Urothelium cell line (cell line): ENCODE data around the gene SKP2.
A peak's percentile ranks its signal among the peaks of the same experiment; 100 is the strongest.
"Not testable (repeated sequence)": the region's sequence is repeated elsewhere in the genome, so short reads cannot be mapped to it uniquely, and the experiment has no call there.

Source experiments
- DNase-seq: peaks from one replicate; pipeline ENCODE4 v3.0.0; 2011; ENCODE audit warnings: low spot score, mixed read lengths
- FAIRE-seq: peaks from 2 replicates; lab custom pipeline; 2011; peaks lifted over from hg19 to GRCh38; lab: Jason Lieb, UNC

SKP2 gene

DNA sequence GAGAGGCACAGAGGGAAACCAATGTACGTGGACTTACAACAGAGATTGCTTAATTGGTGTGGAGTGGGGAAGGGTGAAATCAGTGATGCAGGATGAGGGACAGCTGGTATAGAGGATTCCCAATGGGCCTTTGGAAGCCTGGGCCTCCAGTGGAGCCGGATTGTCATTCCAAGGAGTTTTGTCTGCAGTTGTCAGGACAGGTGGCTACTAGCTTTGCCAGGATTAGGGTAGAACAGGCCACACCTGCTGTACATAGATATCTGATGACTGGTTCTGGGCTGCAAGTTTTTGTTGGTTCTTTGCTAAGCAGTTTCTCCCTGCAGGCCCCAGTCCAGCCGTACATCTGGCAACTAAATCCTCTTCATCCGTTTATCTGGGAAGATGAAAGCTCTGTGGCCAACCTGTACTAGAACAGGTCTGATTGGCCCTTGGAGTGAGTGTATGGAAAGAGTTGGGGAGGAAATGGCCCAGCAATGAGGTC is 4.2 kb downstream of the SKP2 start:
- DNase-seq (no peak), FAIRE-seq (no peak)

DNA sequence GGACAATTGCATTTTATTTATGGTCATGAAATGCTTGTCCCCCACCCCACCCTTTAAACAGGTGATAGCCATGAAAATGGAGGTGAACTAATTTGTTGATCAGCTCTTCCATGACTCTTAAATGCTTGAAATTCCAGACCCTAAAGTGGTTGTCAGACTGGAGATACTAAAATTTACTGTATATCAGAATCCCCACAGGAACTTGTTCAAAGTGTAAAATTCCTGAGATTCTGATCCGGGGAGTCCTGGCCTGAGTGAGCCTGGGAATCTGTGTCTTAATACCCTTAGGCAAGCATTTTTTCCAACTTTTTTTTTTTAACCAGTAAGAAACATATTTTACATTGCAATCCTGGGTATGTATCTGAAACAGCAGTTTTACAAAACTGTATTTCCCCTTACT is 4.7 kb downstream of the SKP2 start:
- no peak for DNase-seq
- no peak for FAIRE-seq

DNA sequence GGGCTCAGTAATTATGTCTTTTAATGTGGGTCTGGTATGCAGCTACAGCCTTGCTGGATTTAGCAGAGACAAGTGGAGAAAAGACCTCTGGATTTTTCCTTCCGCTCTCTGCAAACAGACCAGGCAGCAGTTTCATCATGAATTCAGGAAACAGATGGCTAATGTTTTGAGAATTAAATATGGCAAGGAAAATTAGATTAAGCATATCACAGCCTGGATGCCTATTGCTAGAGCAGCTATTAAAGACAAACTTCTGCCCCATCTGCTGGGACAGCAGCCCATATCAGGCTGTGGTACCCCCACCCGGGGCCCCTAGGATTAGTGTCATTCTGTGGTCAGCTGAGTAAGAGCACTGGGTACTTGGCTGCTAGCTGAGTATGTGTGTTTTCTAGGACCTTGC is 6.2 kb downstream of the SKP2 start:
- FAIRE-seq (no peak), DNase-seq (no peak)

DNA sequence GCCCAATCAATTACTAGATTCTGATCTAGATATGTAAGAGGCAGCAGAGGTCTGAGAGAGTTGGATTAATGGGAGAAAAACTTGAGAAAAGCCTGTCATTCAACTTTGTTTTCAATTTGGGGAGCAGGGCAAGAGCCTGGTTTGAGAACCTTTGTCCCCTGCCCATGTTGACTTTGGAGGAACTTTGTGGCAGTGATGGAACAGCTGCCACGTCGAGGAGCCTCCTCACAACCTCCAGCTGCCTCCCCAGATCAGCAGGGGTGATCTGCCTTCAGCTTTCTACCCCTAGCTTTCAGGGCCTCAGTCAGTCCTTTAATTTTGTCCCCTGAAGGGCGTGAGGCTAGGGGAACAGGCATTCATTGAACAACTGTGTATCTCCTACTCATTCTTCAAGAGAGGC is 8.7 kb downstream of the SKP2 start:
- DNase-seq (no peak), FAIRE-seq (no peak)

DNA sequence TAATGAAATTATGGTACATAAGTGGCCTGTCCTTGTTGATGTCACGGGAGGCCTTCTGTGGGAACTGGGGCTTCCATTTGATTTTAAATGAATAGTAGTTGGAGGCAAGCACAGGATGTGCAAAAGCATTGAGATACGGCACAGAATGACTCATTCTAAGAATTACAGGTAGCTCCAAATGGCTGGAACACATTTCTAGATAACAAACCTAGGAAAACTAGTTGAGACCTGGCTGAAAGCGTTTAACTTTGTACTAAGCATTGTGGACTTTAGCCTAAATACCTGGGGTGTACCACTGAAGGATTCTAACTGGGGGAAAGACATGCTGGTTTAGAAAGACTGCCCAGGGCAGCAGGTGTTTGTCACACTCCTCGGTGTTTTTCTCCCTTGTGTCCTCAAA is 9.4 kb downstream of the SKP2 start:
- no peak for FAIRE-seq
- no peak for DNase-seq

DNA sequence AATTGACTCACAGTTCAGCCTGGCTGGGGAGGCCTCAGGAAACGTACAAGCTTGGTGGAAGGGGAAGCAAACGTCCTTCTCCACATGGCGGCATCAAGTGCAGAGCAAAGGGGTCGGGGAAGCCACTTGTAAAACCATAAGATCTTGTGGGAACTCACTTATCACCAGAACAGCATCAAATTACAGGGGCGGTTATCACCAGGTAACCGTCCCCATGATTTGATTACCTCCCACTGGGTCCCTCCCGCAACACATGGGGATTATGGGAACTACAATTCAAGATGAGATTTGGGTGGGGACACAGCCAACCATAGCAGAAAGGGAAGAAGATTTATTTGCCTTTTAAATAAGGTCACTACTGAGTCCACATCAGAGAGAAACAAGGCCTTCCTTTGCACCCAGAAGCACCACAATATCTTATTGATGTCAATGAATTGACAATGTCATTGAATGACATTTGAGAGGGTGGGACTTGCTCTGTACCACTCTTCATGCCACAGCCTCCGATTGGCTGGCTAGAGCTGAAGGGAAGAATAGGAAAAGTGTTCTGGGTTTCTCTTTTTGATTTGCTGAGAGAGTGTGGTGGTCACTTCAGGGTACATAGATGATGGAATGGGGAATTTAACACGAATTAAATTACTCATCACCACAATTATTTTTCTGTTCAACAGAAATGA is 11.0 kb downstream of the SKP2 start:
- DNase-seq (no peak), FAIRE-seq (no peak)

DNA sequence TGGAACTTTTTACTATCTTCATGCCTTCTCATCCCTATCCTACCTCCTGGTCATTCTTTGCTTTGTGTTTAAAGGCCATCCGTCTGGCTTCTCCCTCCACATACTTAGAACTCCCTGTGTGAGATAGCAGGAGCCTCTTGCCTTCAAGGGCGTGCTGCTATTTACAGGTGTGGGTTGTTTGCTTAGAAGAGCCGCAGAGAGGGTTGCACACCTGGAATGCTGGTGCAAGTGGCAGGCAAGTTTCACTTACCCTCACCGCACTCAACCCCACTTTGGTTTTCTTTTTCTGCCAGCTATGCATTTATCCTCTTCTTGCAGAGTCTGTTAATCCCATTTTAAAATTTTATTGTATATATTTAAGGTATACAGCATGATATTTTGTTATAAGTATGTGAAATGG is 12.6 kb downstream of the SKP2 start:
- DNase-seq (no peak), FAIRE-seq (no peak)

DNA sequence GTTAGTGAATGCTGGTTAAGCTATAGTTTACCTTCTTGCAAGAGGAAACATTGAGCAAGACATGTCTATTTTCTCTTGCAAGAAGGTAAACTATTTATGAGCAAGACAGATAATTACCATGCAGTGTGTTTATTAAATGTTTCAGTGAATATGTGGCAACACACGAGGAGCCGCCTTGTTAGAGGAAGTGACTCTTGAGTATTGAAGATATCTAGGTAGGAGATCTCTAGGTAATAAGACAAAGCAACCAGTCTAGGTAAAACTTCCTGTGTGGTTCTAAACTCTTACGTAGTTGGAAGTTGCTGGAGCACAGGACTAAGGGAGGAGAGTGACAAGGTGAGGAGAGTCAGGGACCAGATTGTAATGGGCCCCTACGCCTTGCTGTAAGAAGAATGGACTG is 16.8 kb downstream of the SKP2 start:
- no peak for FAIRE-seq
- no peak for DNase-seq

DNA sequence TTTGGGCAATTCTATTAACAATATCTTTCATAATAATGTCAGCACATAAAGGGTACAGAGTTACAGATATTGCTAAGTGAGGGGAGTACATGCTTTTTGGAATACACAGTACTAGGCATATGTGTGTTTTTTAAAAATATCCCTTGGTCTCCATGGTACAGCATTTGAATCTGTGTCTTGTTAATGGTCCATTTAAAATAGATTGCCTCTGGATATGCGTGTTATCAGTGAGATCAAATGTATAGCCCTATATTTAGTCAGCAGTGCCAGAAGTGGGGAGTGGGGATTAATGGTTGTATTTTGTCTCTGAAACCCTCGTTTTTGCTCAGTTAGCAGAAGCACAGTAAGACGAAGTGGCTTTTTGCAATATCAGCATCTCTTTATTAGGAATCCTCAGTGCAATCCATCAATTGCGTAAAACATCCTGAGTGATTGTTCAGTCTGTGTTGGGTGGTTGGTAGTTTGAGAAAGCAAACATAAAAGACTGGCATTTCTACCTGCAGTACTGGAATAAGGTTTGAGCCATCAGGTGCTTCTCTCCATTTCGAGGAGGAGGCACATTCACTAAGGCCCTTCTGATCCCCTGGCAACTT is 19.0 kb downstream of the SKP2 start:
- FAIRE-seq, result no peak
- DNase-seq, result no peak

DNA sequence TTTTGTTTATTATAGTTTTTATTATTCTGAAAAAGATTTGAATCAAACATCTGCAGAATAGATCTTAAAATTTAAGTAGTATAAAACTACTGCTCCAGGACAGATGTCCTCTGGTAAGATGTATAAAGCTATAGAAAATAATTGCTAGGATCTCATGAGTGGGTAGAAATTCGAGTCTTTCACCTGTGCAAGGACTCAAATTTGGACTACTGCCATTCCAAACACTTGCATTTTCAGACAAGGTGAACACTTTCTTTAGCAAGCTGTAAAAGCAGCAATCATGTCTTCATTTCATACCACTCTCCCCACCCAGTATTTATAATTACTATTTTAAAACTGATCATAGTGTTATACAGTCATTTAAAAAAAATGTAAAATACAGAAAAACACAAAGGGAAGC is 20.7 kb downstream of the SKP2 start:
- DNase-seq (no peak), FAIRE-seq (no peak)

DNA sequence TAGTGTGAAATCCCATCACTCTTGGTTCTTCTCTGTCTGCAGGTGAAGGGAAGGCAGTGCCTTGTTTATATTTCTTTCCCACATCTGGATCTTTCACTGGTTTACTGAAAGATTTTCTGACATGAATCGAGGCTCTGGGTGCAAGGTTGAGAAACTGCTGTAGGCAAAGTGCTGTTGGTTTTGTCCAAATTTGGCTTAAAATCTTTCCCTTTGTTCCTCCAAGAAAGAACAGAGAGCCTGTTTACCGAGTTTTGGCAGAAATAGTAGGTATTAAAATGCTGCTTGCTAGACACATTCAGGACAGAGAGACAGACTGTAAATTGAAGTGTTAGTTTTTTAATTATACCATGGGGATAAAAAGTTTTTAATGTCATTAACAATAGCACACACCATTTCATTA is 21.5 kb downstream of the SKP2 start:
- no peak for FAIRE-seq
- DNase-seq, result no peak

DNA sequence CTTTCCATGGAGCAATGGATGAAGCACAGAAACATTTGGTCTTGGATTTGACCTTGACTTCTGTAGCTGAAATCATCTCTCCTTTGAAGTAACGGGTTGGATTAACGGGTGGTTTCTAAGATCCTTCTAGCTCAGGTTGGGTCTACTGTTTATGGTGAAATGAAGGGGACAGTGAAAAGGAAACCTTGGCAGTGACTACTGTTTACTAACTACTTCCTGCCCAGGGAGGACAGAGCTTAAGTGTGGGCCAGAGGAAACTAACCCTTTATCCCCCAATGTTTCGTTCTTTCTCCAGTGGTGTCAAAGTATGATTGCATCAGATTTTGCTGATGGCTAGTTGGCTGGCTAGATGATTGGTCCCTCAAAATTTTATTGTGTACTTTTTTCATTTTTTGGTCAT is 22.2 kb downstream of the SKP2 start:
- DNase-seq, result no peak
- FAIRE-seq, result no peak

DNA sequence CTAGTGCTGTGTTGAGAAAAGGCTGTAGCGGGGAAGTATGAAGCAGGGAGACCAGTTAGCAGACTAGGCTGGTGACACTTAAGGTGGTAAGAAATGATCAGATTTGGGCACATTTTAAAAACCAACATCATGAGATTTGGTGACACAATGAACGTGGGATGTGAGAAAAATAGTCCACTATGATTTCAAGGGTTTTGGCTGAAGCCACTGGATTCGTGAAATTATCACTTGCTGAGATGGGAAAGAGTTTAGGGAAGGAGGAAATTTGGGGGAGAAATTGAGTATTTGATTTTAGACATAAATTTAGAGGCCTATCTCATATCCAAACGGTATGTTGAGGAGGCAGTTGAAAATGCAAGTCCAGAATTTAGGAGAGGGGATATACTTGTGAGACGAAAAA is 23.1 kb downstream of the SKP2 start:
- DNase-seq (no peak), FAIRE-seq (no peak)

DNA sequence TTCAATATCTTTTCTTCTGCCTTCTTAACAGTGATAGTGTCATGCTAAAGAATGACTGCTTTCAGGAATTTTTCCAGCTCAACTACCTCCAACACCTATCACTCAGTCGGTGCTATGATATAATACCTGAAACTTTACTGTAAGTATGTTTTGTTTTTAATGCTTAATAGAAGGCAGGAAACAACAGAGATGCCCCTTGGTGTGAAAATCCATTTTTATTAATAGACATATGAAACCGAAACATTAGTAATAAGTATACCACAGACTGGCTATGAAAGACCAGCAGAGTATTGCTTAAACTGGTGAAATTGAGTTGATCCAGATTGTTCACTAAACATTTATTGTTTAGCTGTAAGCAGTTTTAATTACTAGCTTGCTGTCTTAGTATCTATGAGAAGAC is 25.2 kb downstream of the SKP2 start:
- no peak for DNase-seq

DNA sequence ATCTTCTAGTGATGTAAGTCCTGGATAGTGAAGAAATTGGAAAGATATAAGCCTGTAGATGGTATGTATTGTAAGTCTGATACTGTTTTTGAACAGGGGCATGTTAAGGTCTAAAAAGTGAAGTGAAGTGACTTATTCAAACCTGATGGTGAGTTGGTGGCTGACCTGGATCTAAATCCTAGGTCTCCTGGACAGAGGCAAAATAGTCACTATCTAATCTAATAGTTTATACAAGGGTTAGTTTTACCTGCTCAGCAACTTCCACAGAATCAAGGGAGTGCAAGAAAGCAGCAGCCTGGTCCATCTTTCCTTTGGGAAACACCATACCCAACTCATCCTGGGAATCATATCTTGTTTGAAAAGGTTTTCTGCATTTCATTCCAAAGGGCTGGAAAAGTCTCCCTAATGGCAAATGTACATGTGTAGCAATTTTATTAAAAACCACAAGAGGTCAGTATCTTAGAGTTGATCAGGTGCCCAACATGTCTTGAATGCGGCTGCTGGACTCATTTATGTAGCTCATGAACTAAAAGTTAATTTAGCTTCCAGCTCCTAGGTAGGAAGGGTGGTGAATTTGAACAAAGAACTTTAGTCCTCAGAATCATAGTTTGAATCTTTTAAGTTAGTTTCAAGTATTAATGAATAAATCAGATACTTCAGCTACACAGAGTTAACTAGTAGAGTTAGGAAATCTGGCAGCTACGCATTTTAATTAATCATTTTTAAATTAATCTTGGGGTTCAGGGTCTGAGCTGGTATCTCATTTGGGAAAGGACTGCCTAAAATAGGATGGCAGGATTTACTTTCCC is 26.0 kb downstream of the SKP2 start:
- DNase-seq, result peak; percentile 46
- FAIRE-seq, result no peak

More for the DNA sequence above, 25.2 kb downstream of the SKP2 start:
- no peak for FAIRE-seq

DNA sequence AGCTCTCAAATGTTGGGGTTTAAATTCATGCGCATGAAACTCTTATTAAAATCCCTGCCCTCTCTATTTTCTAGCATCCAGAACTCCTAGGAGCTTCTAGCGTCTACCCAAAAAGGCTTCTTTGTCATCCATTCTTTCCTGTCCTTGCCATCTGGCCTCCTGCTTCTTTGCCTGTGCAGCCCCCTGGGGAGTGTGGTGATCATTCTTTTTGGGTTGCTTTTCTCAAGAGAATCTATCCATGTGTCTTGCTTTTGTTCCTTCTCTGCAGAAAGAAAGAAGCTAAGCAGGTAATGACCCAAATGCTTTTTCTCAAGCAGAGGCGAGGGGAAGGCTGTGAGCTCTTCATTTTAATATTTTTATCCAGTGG is 26.6 kb downstream of the SKP2 start:
- DNase-seq, result no peak
- FAIRE-seq, result no peak

DNA sequence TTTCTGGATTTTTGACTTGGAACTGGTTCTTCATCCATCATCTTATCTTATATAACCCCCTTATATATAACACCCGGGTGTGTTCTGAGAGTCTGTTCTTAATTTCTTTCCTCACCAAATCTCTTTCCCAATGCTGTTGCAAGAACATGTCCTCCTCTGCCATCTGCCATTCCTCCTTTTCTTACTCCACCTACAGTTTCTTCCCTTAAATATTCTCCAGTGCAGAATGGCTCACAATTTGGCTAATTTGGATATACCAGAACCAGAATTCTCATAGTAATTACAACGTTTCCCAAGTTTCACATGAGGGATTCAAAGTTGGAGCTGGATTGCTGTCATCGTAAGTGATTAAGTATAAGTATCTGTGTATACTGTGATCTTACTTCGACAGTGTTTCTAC is 28.0 kb downstream of the SKP2 start:
- DNase-seq (no peak), FAIRE-seq (no peak)

DNA sequence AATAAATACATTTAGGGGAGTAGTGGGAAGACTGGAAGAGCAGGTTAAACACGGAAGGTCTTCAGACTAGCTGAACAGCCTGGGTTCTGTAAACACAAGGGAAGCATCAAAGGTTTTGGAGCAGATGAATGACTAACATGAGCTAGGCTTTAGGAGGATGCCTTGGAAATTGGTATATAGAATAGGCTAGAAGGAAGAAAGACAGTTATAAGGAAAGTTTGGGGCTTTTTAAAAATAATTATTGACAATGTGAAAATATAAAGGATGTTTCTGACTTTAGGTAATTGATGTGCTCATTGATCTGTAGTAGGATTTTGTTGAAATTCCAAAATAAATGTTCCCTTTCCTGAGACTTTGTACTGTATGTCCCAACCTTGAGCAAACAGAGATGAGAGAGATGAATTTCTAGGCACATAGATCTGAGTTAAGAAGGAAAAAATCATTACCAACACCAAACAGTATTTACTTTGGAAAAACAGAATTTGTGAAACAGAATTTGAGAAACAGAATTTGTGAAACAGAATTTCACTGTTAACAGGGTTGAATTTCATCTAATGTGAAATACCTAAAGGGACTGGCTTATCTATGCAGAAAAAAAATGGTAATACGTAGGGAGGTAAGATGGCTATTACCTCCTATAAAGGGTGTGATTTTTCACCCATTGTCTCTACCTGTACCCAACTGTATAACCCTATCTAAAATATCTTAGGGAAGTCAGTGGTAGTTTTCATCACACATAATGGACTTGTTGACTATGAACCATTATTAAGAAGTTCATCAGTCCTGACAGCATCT is 28.8 kb downstream of the SKP2 start:
- DNase-seq, result no peak
- FAIRE-seq, result no peak

DNA sequence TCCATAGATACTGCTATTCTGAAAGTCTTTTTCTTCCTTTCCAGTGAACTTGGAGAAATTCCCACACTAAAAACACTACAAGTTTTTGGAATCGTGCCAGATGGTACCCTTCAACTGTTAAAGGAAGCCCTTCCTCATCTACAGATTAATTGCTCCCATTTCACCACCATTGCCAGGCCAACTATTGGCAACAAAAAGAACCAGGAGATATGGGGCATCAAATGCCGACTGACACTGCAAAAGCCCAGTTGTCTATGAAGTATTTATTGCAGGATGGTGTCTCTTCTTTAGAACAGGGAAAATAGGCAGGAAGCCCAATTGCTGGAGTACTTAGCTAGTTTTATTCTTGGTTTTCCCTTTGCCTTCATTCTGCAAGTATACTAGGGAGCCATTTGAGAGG is 29.9 kb downstream of the SKP2 start:
- no peak for FAIRE-seq
- DNase-seq, result no peak

DNA sequence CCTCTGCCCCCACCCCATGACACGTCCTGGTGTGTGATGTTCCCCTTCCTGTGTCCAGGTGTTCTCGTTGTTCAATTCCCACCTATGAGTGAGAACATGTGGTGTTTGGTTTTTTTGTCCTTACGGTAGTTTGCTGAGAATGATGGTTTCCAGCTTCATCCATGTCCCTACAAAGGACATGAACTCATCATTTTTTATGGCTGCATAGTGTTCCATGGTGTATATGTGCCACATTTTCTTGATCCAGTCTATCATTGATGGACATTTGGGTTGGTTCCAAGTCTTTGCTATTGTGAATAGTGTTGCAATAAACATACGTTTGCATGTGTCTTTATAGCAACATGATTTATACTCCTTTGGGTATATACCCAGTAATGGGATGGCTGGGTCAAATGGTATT is 32.5 kb downstream of the SKP2 start:
- not testable (repeated sequence) for FAIRE-seq

DNA sequence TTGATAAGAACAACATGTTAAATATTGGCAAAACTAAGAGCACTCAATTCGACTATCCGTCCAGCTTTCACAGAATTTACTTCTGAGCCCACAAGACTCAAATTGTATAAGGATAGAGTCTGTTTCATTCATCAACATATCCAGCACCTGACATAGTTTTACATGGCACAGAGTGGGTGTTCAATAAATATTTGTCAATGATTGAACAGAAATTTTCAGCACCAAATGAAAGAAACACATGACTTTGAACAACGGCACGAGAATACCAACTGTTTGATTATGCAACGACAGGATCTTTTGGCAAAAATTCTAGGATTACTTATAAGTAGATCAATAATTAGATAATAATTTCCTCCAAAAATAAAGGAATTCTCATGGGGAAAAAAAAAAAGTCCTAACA is 41.8 kb downstream of the SKP2 start:
- no peak for FAIRE-seq
- no peak for DNase-seq

More for the DNA sequence above, 32.5 kb downstream of the SKP2 start:
- DNase-seq, result not testable (repeated sequence)
